Stomach smooth muscle (tissue), 2 donors: ENCODE results near the gene TXNDC9.
"Not testable (repeated sequence)": the region's sequence is repeated elsewhere in the genome, so short reads cannot be mapped to it uniquely, and the experiment has no call there.

ENCODE experiments used
- H3K27ac ChIP-seq: one replicate; pipeline ENCODE4 v1.7.0; 2013; ENCODE audit warnings: mild to moderate bottlenecking, low read length, inconsistent platforms
- H3K27me3 ChIP-seq, 2 donors: one replicate each; pipeline ENCODE4 v1.7.0; 2013; ENCODE audit warnings: low read length in 2 of 2; ENCODE audit not compliant: insufficient read depth in 2 of 2, control insufficient read depth in 1 of 2
- H3K36me3 ChIP-seq, 2 donors: one replicate each; pipeline ENCODE4 v1.7.0; 2013; ENCODE audit warnings: low read length in 2 of 2; ENCODE audit not compliant: control insufficient read depth in 2 of 2, insufficient read depth in 2 of 2
- H3K4me1 ChIP-seq: one replicate; pipeline ENCODE4 v1.7.0; 2013; ENCODE audit warnings: low read length; ENCODE audit not compliant: control insufficient read depth, insufficient read depth
- H3K4me3 ChIP-seq, 2 donors: one replicate each; pipeline ENCODE4 v1.7.0; 2013; ENCODE audit warnings: low read length in 2 of 2
- H3K9ac ChIP-seq, 2 donors: one replicate each; pipeline ENCODE4 v1.7.0; 2013; ENCODE audit warnings: low read length in 2 of 2, mild to moderate bottlenecking in 1 of 2
- H3K9me3 ChIP-seq, 2 donors: one replicate each; pipeline ENCODE4 v1.7.0; 2013; ENCODE audit warnings: low read length in 2 of 2; ENCODE audit not compliant: control insufficient read depth in 2 of 2
- donor health status: healthy.
- donor health status: Pancreatic carcinoma.

The TXNDC9 gene

DNA sequence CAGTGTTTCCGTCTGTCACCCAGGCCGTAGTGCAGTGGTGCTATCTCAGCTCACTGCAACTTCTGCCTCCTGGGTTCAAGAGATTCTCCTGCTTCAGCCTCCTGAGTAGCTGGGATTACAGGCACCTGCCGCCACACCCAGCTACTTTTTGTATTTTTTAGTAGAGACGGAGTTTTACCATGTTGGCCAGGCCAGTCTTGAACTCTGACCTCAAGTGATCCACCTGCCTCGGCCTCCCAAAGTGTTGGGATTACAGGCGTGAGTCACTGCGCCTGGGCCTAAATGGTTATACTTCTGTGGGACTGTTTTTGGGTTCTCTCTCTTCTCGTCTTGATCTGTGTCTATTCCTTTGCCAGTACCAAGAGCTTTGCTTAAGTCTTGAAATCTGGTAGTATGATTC lies 18.7 kb upstream of the TXNDC9 start:
- H3K27me3 ChIP-seq, H3K4me3 ChIP-seq, H3K4me1 ChIP-seq, H3K9me3 ChIP-seq, H3K27ac ChIP-seq, H3K36me3 ChIP-seq, H3K9ac ChIP-seq: not testable (repeated sequence)

DNA sequence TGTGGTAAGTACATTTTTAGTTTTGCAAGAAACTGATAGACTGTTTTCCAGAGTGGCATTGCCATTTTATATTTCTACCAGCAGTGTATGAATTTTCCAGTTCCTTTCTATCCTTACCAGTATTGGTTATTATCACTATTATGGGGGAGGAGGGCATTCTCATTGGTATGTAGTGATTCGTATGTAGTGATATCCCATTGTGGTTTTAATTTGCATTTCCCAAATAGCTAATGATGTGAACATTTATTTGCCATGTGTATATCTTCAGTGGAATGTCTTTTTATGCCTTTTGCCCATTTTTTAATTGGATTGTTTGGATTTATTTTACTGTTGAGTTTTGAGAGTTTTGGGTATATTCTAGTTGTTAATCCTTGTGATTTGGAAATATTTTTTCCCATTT lies 17.9 kb upstream of the TXNDC9 start:
- Histone ChIP-seq H3K4me1 (no peaks in the 10 kb centered on the region), H3K9ac (no peak overlapping the region), H3K27me3 (no peaks in the 10 kb centered on the region), H3K9me3 (no peaks in the 10 kb centered on the region), H3K36me3 (no peaks in the 10 kb centered on the region), H3K27ac (no peak overlapping the region), H3K4me3 (no peak overlapping the region)

DNA sequence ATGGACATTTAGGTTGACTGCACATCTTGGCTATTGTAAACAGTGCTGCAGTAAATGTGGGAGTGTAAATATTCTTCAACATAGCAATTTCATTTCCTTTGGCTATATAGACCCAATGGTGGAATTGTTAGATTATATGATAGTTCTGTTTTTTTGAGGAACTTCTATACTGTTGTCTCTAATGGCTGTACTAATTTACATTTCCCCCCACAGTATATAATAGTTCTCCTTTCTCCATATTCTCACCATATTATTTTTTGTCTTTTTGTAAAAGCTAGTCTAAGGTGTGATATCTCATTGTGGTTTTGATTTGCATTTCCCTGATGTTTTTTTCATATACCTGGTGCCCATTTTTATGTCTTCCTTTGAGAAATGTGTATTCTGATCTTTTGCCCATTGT lies 14.1 kb upstream of the TXNDC9 start:
- no peak overlapping the region for H3K9ac ChIP-seq
- H3K27me3 ChIP-seq, result no peaks in the 10 kb centered on the region
- no peaks in the 10 kb centered on the region for H3K9me3 ChIP-seq
- H3K4me3 ChIP-seq, result no peak overlapping the region
- no peak overlapping the region for H3K27ac ChIP-seq
- H3K36me3 ChIP-seq, result no peaks in the 10 kb centered on the region
- no peaks in the 10 kb centered on the region for H3K4me1 ChIP-seq

DNA sequence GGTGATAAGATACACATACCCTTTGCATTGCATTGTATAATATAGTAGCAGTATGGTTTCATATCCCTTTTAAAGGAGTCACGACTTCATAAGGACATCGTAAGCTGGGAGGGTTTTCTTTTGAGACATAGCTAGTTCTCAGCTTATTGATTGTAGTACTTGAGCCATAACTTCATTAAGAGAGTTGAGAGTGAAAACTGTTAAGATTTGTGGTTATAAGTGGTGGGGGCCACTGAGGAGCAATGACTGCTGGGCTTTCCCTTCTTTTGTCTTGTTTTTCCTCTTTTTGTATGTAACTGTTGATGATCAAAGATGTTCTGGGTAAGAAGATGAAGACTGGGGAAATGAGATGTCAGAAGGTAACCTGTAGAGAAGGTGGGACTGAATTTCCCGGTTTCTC lies 12.0 kb upstream of the TXNDC9 start:
- Histone ChIP-seq H3K36me3 (no peaks in the 10 kb centered on the region), H3K27ac (no peak overlapping the region), H3K27me3 (no peaks in the 10 kb centered on the region), H3K9ac (no peak overlapping the region), H3K4me1 (no peaks in the 10 kb centered on the region), H3K9me3 (no peaks in the 10 kb centered on the region), H3K4me3 (no peak overlapping the region)

DNA sequence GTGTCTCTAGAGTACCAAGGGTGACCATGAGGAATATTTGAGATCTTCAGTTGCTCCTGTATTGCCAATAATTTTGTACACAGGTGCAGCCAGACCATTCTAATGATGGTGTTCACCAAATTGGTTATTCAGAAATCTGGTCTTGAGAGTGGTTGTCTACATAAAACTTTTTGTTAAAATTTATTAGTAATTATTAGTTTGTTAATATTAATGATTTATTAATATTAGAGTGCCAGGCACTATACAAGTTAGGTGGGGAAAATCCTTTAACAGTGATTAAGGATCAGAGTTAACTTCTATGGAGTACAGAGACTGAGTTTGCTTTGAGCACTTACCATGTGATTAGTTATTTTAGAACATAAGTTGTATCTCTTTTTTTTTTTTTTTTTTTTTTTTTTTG lies 10.1 kb upstream of the TXNDC9 start:
- Histone ChIP-seq H3K9me3 (no peaks in the 10 kb centered on the region), H3K27me3 (no peaks in the 10 kb centered on the region), H3K27ac (no peak overlapping the region), H3K36me3 (no peaks in the 10 kb centered on the region), H3K4me1 (no peaks in the 10 kb centered on the region), H3K4me3 (no peak overlapping the region), H3K9ac (no peak overlapping the region)

DNA sequence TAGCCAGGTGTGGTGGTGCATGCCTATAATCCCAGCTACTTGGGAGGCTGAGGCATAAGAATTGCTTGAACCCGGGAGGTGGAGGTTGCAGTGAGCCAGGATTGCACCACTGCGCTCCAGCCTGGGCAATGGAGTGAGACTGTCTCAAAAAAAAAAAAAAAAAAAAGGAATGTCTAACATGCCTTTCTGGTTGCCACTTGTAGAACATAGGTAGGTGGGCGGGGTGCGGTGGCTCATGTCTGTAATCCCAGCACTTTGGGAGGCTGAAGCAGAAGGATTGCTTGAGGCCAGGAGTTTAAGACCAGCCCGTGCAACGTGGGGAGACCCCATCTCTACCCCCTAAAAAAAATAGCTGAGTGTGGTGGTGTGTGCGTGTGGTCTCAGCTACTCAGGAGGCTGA lies 9.3 kb upstream of the TXNDC9 start:
- H3K36me3 ChIP-seq, H3K9me3 ChIP-seq, H3K9ac ChIP-seq, H3K27ac ChIP-seq, H3K4me1 ChIP-seq, H3K4me3 ChIP-seq, H3K27me3 ChIP-seq: not testable (repeated sequence)

DNA sequence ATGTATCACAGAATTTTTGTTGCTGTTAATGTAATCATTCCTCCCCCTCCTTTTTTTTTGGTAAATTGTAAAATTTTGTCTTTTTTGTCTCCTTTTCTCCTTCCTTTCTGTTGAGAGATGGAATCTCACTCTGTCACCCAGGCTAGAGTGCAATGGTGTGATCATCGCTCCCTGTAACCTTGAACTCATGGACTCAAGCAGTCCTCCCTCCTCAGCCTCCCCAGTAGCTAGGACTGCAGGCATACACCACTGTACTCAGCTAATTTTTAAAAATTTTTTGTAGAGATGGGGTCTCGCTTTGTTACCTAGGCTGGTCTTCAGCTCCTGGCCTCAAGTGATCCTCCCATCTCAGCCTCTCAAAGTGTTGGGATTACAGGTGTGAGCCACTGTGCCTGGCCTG lies 6.4 kb upstream of the TXNDC9 start:
- Histone ChIP-seq H3K9me3 (no peaks in the 10 kb centered on the region), H3K36me3 (no peaks in the 10 kb centered on the region), H3K4me3 (no peak overlapping the region), H3K27me3 (no peaks in the 10 kb centered on the region), H3K27ac (no peak overlapping the region), H3K4me1 (peaks cover 8% of the 10 kb centered on the region), H3K9ac (no peak overlapping the region)

DNA sequence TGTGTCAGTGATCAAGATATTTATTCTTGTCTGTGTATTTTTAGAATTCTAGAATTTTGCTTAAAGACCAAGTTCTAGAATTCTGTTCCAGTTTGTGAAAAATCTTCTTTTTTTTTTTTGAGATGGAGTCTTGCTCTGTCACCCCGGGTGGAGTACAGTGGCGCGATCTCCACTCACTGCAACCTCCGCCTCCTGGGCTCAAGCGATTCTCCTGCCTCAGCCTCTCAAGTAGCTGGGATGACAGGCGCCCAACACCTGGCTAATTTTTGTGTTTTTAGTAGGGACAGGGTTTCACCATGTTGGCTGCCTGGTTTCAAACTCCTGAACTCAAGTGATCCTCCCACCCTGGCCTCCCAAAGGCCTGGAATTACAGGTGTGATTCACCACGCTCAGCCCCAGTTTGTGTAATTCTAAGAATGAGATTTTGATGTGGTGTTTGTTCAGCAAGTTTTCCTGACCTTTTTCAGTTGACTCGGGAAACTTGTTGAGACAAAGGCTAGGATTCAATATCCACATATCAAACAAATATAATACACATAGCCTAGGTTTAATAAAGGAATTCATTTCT lies 4.6 kb upstream of the TXNDC9 start:
- H3K27me3 ChIP-seq, result no peaks in the 10 kb centered on the region
- H3K9me3 ChIP-seq, result no peaks in the 10 kb centered on the region
- H3K4me3 ChIP-seq, result no peak overlapping the region
- no peak overlapping the region for H3K27ac ChIP-seq
- no peak overlapping the region for H3K9ac ChIP-seq
- H3K36me3 ChIP-seq, result no peaks in the 10 kb centered on the region
- H3K4me1 ChIP-seq, result peaks cover 8% of the 10 kb centered on the region

DNA sequence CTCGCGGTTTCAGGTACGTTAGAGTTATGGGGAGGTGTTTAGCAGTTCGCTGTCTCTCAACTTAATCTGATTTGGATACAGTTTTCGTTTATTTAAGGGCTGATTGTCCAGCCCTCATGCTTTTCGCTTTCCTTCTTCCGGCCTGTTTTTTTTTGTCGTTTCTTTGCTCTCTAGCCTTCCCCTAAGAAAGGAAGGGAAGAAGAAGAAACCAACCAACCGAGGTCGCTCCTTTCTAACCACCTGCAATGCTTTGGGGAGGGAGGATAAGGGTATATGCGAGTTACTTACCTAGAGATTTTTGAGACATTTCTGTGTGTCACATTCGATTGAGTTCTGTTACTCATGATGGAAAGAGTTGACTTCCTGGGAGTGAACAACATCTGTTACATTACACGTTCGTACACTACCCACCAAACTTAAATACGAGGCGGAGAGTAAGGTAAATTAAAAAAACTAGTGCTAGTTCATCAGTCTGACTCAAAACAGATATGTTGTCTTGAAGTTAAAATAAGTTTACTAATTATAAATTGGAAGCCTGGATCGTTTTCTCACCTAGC lies 2.0 kb upstream of the TXNDC9 start:
- no peaks in the 10 kb centered on the region for H3K9me3 ChIP-seq
- H3K27me3 ChIP-seq, result no peaks in the 10 kb centered on the region
- peak overlapping the region; percentile 67 to 98 for H3K4me3 ChIP-seq
- H3K27ac ChIP-seq, result peak overlapping the region; percentile 94
- peak overlapping the region; percentile 91 for H3K9ac ChIP-seq
- no peaks in the 10 kb centered on the region for H3K36me3 ChIP-seq
- peaks cover 13% of the 10 kb centered on the region for H3K4me1 ChIP-seq

DNA sequence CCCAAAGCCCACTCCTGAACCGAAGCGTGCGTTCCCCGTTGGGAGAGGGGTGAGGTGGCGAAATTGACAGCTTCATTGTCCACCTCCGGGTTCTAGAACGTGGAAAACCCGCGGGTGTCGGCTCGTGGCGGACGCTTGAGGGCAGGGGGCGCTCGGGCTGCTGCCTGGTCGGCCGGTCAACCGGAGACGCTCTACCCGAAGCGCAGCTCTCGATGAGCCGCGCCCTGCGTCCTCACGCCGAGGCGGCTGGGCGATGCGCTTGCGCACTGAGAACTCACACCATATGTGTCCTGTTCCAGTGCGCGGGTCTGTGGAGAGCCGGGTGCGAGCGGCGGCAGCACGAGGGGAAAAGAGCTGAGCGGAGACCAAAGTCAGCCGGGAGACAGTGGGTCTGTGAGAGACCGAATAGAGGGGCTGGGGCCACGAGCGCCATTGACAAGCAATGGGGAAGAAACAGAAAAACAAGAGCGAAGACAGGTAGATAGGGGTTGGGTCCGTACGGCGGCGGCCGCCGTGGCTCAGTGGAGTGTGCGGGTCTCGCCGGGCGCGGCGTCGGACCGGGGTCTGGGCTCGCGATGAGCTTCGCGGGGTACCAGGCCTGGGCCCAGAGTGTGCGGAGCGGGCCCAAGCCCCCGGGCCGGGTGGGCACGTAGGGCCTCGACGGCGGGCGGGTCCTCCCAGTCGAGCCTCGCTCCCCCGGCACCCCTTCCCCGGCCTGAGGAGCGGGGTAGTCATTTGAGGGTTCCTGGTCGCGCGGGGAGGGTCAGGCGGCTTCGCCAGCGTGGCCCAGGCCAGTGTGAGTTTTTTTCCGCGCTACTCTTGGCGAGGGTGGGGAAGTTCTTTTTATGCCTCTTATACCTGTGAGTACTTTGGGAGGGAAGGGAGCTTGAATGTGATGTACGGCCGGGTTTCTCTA lies 1.2 kb upstream of the TXNDC9 start, which contains the start of gene EIF5B:
EIF5B (plus strand) TSS at position 277 of the 916 bp plus-strand sequence; CDS start at position 443, 166 bp downstream.
- Histone ChIP-seq H3K27me3 (no peaks in the 10 kb centered on the region), H3K4me3 (peak within 1 kb of the TSS; percentile 91 to 98), H3K36me3 (peaks cover 1 to 5% of the 10 kb centered on the region in 2 donors), H3K9me3 (no peaks in the 10 kb centered on the region), H3K27ac (peak within 1 kb of the TSS; percentile 94), H3K4me1 (peaks cover 13% of the 10 kb centered on the region), H3K9ac (peak within 1 kb of the TSS; percentile 91 to 96)

DNA sequence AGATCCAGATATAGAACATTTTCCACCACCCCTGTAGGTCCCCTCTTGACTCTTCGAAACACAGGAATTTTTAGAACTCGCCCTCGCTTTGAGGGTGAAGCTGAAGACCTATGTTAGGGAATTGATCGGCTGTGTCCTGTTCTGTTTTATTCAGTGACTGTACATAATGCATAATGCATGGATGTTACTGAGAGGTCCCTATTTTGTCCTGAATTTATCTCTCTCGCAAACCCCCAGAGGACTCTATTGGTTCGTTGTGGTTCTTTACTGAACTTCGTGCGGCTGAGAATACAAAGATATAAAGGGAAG lies 625 bp upstream of the TXNDC9 start:
- Histone ChIP-seq H3K4me3 (peak overlapping the region; percentile 67 to 98), H3K27me3 (no peaks in the 10 kb centered on the region), H3K9ac (peak overlapping the region; percentile 91), H3K4me1 (peaks cover 13% of the 10 kb centered on the region), H3K36me3 (peaks cover 8% of the 10 kb centered on the region in 2 donors), H3K27ac (peak overlapping the region; percentile 94), H3K9me3 (no peaks in the 10 kb centered on the region)
